SU-DHL-6 (cell line): Measurements from ENCODE around the gene EFS.

ENCODE experiments used
- EZH2phosphoT487 ChIP-seq: fragments of 200-600 bp; sonication (generic), shearing (Covaris generic); conservative IDR thresholded peaks from 2 replicates; pipeline ENCODE4 v1.6.1; 2018; ENCODE audit warnings: mild to moderate bottlenecking, antibody characterized with exemption, low read length, moderate library complexity, mixed read lengths
- TF ChIP-seq, protein P1 (sequence below): fragments of 200-600 bp; sonication (generic); IDR thresholded peaks from one replicate; pipeline ENCODE4 v1.5.1; 2017; ENCODE audit warnings: antibody characterized with exemption, mild to moderate bottlenecking, low read length, moderate library complexity; ENCODE audit not compliant: insufficient read depth, poor library complexity, severe bottlenecking

DNA sequence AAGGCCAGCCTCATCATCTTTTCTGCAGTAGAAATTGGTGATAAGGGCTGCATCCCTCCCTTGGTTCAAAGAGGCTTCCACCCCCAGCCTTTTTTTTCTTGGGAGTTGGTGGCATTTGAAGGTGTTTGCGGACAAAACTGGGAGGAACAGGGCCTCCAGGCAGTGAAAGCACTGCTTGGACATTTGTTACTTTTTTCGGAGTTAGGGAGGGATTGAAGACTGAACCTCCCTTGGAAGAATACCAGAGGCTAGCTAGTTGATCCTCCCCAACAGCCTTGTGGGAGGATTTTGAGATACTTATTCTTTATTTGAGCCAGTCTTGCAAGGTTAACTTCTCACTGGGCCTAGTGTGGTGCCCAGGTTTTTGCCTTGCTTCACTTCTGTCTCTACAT, 40.5 kb downstream of the EFS start:
- TF ChIP-seq, protein P1, sequence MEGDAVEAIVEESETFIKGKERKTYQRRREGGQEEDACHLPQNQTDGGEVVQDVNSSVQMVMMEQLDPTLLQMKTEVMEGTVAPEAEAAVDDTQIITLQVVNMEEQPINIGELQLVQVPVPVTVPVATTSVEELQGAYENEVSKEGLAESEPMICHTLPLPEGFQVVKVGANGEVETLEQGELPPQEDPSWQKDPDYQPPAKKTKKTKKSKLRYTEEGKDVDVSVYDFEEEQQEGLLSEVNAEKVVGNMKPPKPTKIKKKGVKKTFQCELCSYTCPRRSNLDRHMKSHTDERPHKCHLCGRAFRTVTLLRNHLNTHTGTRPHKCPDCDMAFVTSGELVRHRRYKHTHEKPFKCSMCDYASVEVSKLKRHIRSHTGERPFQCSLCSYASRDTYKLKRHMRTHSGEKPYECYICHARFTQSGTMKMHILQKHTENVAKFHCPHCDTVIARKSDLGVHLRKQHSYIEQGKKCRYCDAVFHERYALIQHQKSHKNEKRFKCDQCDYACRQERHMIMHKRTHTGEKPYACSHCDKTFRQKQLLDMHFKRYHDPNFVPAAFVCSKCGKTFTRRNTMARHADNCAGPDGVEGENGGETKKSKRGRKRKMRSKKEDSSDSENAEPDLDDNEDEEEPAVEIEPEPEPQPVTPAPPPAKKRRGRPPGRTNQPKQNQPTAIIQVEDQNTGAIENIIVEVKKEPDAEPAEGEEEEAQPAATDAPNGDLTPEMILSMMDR, result no peak
- no peak for TF ChIP-seq EZH2phosphoT487
